Suprapubic skin (tissue), 4 donors: ENCODE measurements around the gene SERINC1. TPM values are rescaled to one million over a fixed set of nuclear protein-coding genes. Genes with fewer than 3 reads are reported as not detected.

Experiments
- DNase-seq, 2 donors: peaks; one replicate each; pipeline ENCODE4 v3.0.0-alpha.2; 2019; ENCODE audit warnings: low spot score in 2 of 2
- H3K27ac ChIP-seq: fragments of 200-600 bp; sonication (generic); one replicate; pipeline ENCODE4 v1.5.1; 2019
- H3K27me3 ChIP-seq: fragments of 200-600 bp; sonication (generic); one replicate; pipeline ENCODE4 v1.5.1; 2019
- H3K36me3 ChIP-seq: fragments of 200-600 bp; sonication (generic); one replicate; pipeline ENCODE4 v1.5.1; 2019
- H3K4me1 ChIP-seq: fragments of 200-600 bp; sonication (generic); one replicate; pipeline ENCODE4 v1.5.1; 2019
- H3K4me3 ChIP-seq: fragments of 200-600 bp; sonication (generic); one replicate; pipeline ENCODE4 v1.5.1; 2019; ENCODE audit warnings: mild to moderate bottlenecking
- H3K9me3 ChIP-seq: fragments of 200-600 bp; sonication (generic); one replicate; pipeline ENCODE4 v1.5.1; 2019
- CTCF ChIP-seq, 2 donors: fragments of 200-600 bp in 1 of 2; fragments of 450-650 bp in 1 of 2; sonication (generic) in 1 of 2; IDR thresholded peaks; one replicate each; pipeline ENCODE4 v1.5.1; 2016 to 2019; ENCODE audit warnings: antibody characterized with exemption in 2 of 2, mild to moderate bottlenecking in 1 of 2, moderate library complexity in 1 of 2
- EP300 ChIP-seq: sonication (generic); formaldehyde crosslinking; IDR thresholded peaks from one replicate; pipeline ENCODE4 v1.6.1; 2017; ENCODE audit warnings: antibody characterized with exemption
- POLR2A ChIP-seq, 2 donors: fragments of 450-650 bp; IDR thresholded peaks; one replicate each; pipeline ENCODE4 v1.6.1; 2017; ENCODE audit warnings: antibody characterized with exemption in 2 of 2, mild to moderate bottlenecking in 2 of 2, moderate library complexity in 2 of 2
- POLR2AphosphoS5 ChIP-seq, 3 donors: sonication (generic); formaldehyde crosslinking; IDR thresholded peaks; one replicate each; pipeline ENCODE4 v1.6.1; 2017; ENCODE audit warnings: antibody characterized with exemption in 3 of 3
- WGBS: methylation state at CpG from one replicate; pipeline ENCODE4 v1.1.5; 2018; 5-methylcytosine and 5-hydroxymethylcytosine counted together
- total RNA-seq, 4 donors: library from RNA; depleted of rRNA; stranded (reverse); fragments of >200 nt; gene quantifications; one replicate each; pipeline ENCODE4 v1.1.0, GENCODE V29; 2016

SERINC1 gene
- total RNA-seq, 4 donors from 2014 or later: 107 to 132 (median 119) TPM

GRCh38 chr6:122491919-122492555 is 20.4 kb upstream of the SERINC1 start:
- WGBS: 29% methylated on average over 7 of the region's 7 CpGs
- H3K27me3 ChIP-seq: no peaks in the 10 kb centered on the region
- no peaks in the 10 kb centered on the region for H3K36me3 ChIP-seq
- no peaks in the 10 kb centered on the region for H3K9me3 ChIP-seq
- TF ChIP-seq POLR2AphosphoS5 (IDR thresholded peaks at IDR 0.05) (no peak), EP300 (no peak), POLR2A (IDR thresholded peaks at IDR 0.05) (no peak), CTCF (IDR thresholded peaks at IDR 0.05) (peak; percentile 58 to 87)
- H3K4me1 ChIP-seq: no peaks in the 10 kb centered on the region
- no peak overlapping the region for H3K4me3 ChIP-seq
- no peak for DNase-seq
- no peak overlapping the region for H3K27ac ChIP-seq

GRCh38 chr6:122490607-122491006 is 19.0 kb upstream of the SERINC1 start:
- no peaks in the 10 kb centered on the region for H3K36me3 ChIP-seq
- WGBS: 71% methylated on average over 1 of the region's 1 CpG
- no peaks in the 10 kb centered on the region for H3K4me1 ChIP-seq
- TF ChIP-seq EP300: no peak
- no peak overlapping the region for H3K27ac ChIP-seq
- H3K9me3 ChIP-seq: no peaks in the 10 kb centered on the region
- no peaks in the 10 kb centered on the region for H3K27me3 ChIP-seq
- no peak for DNase-seq
- no peak overlapping the region for H3K4me3 ChIP-seq

- 73% methylated on average over 4 of the region's 4 CpGs for WGBS
- Histone ChIP-seq H3K36me3 (no peaks in the 10 kb centered on the region), H3K27me3 (no peaks in the 10 kb centered on the region)
Measured at GRCh38 chr6:122484760-122485159, 13.2 kb upstream of the SERINC1 start.

GRCh38 chr6:122482750-122483080 is 11.1 kb upstream of the SERINC1 start:
- H3K27ac ChIP-seq: no peak overlapping the region
- H3K4me1 ChIP-seq: no peaks in the 10 kb centered on the region
- no peaks in the 10 kb centered on the region for H3K9me3 ChIP-seq
- TF ChIP-seq POLR2AphosphoS5 (IDR thresholded peaks at IDR 0.05): no peak
- no peak for TF ChIP-seq POLR2A (IDR thresholded peaks at IDR 0.05)
- no peak for TF ChIP-seq CTCF (IDR thresholded peaks at IDR 0.05)
- no peak for TF ChIP-seq EP300
- 86% methylated on average over 7 of the region's 7 CpGs for WGBS
- no peak for DNase-seq
- H3K4me3 ChIP-seq: no peak overlapping the region
- no peaks in the 10 kb centered on the region for H3K27me3 ChIP-seq
- H3K36me3 ChIP-seq: no peaks in the 10 kb centered on the region

More at GRCh38 chr6:122484760-122485159, 13.2 kb upstream of the SERINC1 start:
- Histone ChIP-seq H3K4me1 (no peaks in the 10 kb centered on the region), H3K9me3 (no peaks in the 10 kb centered on the region), H3K4me3 (no peak overlapping the region), H3K27ac (no peak overlapping the region)
- DNase-seq: no peak
- no peak for TF ChIP-seq POLR2AphosphoS5 (IDR thresholded peaks at IDR 0.05)

GRCh38 chr6:122476131-122476530 is 4.5 kb upstream of the SERINC1 start:
- Histone ChIP-seq H3K36me3 (no peaks in the 10 kb centered on the region), H3K27me3 (no peaks in the 10 kb centered on the region), H3K9me3 (no peaks in the 10 kb centered on the region), H3K4me3 (no peak overlapping the region), H3K27ac (no peak overlapping the region), H3K4me1 (peaks cover 7% of the 10 kb centered on the region)
- no peak for DNase-seq
- TF ChIP-seq CTCF (IDR thresholded peaks at IDR 0.05): no peak
- no peak for TF ChIP-seq EP300
- no peak for TF ChIP-seq POLR2AphosphoS5 (IDR thresholded peaks at IDR 0.05)
- no peak for TF ChIP-seq POLR2A (IDR thresholded peaks at IDR 0.05)

GRCh38 chr6:122472022-122472340 is 374 bp upstream of the SERINC1 start:
- H3K4me1 ChIP-seq: peaks cover 30% of the 10 kb centered on the region
- H3K36me3 ChIP-seq: no peaks in the 10 kb centered on the region
- H3K9me3 ChIP-seq: no peaks in the 10 kb centered on the region
- H3K27me3 ChIP-seq: no peaks in the 10 kb centered on the region
- DNase-seq: no peak
- peak overlapping the region; percentile 99 for H3K27ac ChIP-seq
- 4% methylated on average over 8 of the region's 8 CpGs for WGBS
- H3K4me3 ChIP-seq: peak overlapping the region; percentile 81
- TF ChIP-seq CTCF (IDR thresholded peaks at IDR 0.05): no peak
- TF ChIP-seq POLR2AphosphoS5 (IDR thresholded peaks at IDR 0.05): no peak
- TF ChIP-seq POLR2A (IDR thresholded peaks at IDR 0.05): no peak
- TF ChIP-seq EP300: no peak
